Tibial nerve (tissue), 4 donors: ENCODE measurements around the gene ZNF646. TPM values are rescaled to one million over a fixed set of nuclear protein-coding genes. Genes with fewer than 3 reads are reported as not detected.

Experiments used
- DNase-seq, 2 donors: peaks; one replicate each; pipeline ENCODE4 v3.0.0-alpha.2; 2019; ENCODE audit warnings: low spot score in 2 of 2
- H3K27ac ChIP-seq, 4 donors: fragments of 200-600 bp; sonication (generic) in 3 of 4; one replicate each; pipeline ENCODE4 v1.5.1; 2017 to 2019; ENCODE audit warnings: mild to moderate bottlenecking in 1 of 4
- H3K27me3 ChIP-seq, 2 donors: fragments of 200-600 bp; sonication (generic) in 1 of 2; one replicate each; pipeline versions ENCODE4 v1.5.1 to v1.6.0; 2017 to 2019
- H3K36me3 ChIP-seq, 3 donors: fragments of 200-600 bp; sonication (generic); one replicate each; pipeline ENCODE4 v1.5.1; 2018 to 2019
- H3K4me1 ChIP-seq, 4 donors: fragments of 200-600 bp; sonication (generic) in 3 of 4; one replicate each; pipeline ENCODE4 v1.5.1; 2017 to 2019
- H3K4me3 ChIP-seq, 4 donors: fragments of 200-600 bp; sonication (generic) in 3 of 4; one replicate each; pipeline ENCODE4 v1.5.1; 2017 to 2019; ENCODE audit warnings: mild to moderate bottlenecking in 1 of 4, moderate library complexity in 1 of 4
- H3K9me3 ChIP-seq, 4 donors: fragments of 200-600 bp; sonication (generic) in 3 of 4; one replicate each; pipeline ENCODE4 v1.5.1; 2017 to 2019
- CTCF ChIP-seq, 5 experiments: fragments of 200-600 bp in 3 of 5; fragments of 450-650 bp in 2 of 5; sonication (generic) in 3 of 5; IDR thresholded peaks; one replicate each; pipeline ENCODE4 v1.5.1; 2016 to 2019; ENCODE audit warnings: antibody characterized with exemption in 5 of 5, mild to moderate bottlenecking in 3 of 5, moderate library complexity in 2 of 5
- EP300 ChIP-seq, 2 donors: sonication (generic); formaldehyde crosslinking; IDR thresholded peaks; one replicate each; pipeline ENCODE4 v1.6.1; 2017; ENCODE audit warnings: antibody characterized with exemption in 2 of 2, mild to moderate bottlenecking in 1 of 2
- POLR2A ChIP-seq, 2 donors: fragments of 450-650 bp; IDR thresholded peaks; one replicate each; pipeline ENCODE4 v1.6.1; 2017; ENCODE audit warnings: antibody characterized with exemption in 2 of 2, mild to moderate bottlenecking in 2 of 2, moderate library complexity in 2 of 2
- WGBS, 2 donors: methylation state at CpG; one replicate each; pipeline ENCODE4 v1.1.5; 2018; 5-methylcytosine and 5-hydroxymethylcytosine counted together
- total RNA-seq, 4 donors: library from RNA; depleted of rRNA; stranded (reverse); fragments of >200 nt; gene quantifications; one replicate each; pipeline ENCODE4 v1.1.0, GENCODE V29; 2016

Gene ZNF646
- total RNA-seq, 4 donors from 2014 or later, result 13.4 to 22.5 (median 20.0) TPM

GRCh38 chr16:31112711-31113110 is 38.5 kb downstream of the ZNF646 start:
- no peak for DNase-seq
- no peak overlapping the region for H3K4me3 ChIP-seq
- TF ChIP-seq CTCF (IDR thresholded peaks at IDR 0.05) (no peak), EP300 (IDR thresholded peaks at IDR 0.05) (no peak), POLR2A (IDR thresholded peaks at IDR 0.05) (no peak)
- H3K36me3 ChIP-seq, result peaks cover 0 to 41% (median 0%) of the 10 kb centered on the region in 3 donors
- H3K27ac ChIP-seq, result peak overlapping the region in 2 of 4 donors; percentile 69 to 74
- peaks cover 0 to 29% (median 14%) of the 10 kb centered on the region in 4 donors for H3K4me1 ChIP-seq
- H3K27me3 ChIP-seq, result no peaks in the 10 kb centered on the region
- 62 to 69% methylated on average over 2 of the region's 2 CpGs for WGBS, 2 donors
- no peaks in the 10 kb centered on the region for H3K9me3 ChIP-seq

GRCh38 chr16:31113121-31114120 is 39.2 kb downstream of the ZNF646 start:
- no peaks in the 10 kb centered on the region for H3K9me3 ChIP-seq
- no peak overlapping the region for H3K4me3 ChIP-seq
- DNase-seq, result no peak
- no peaks in the 10 kb centered on the region for H3K27me3 ChIP-seq
- peak overlapping the region in 3 of 4 donors; percentile 25 to 74 (median 69) for H3K27ac ChIP-seq
- peaks cover 0 to 27% (median 15%) of the 10 kb centered on the region in 4 donors for H3K4me1 ChIP-seq
- 63 to 74% methylated on average over 5 of the region's 5 CpGs for WGBS, 2 donors
- no peak for TF ChIP-seq POLR2A (IDR thresholded peaks at IDR 0.05)
- TF ChIP-seq EP300 (IDR thresholded peaks at IDR 0.05), result peak in 1 of 2 donors; percentile 10
- H3K36me3 ChIP-seq, result peaks cover 0 to 41% (median 0%) of the 10 kb centered on the region in 3 donors

GRCh38 chr16:31114468-31114867 is 40.2 kb downstream of the ZNF646 start:
- Histone ChIP-seq H3K9me3 (no peaks in the 10 kb centered on the region), H3K4me1 (peaks cover 0 to 27% (median 17%) of the 10 kb centered on the region in 4 donors), H3K4me3 (no peak overlapping the region), H3K27ac (peak overlapping the region in 1 of 4 donors; percentile 74), H3K27me3 (no peaks in the 10 kb centered on the region), H3K36me3 (peaks cover 0 to 43% (median 0%) of the 10 kb centered on the region in 3 donors)
- 86 to 87% methylated on average over 8 of the region's 8 CpGs for WGBS, 2 donors
- no peak for DNase-seq
- no peak for TF ChIP-seq CTCF (IDR thresholded peaks at IDR 0.05)
- TF ChIP-seq EP300 (IDR thresholded peaks at IDR 0.05), result no peak
- no peak for TF ChIP-seq POLR2A (IDR thresholded peaks at IDR 0.05)

- H3K4me1 ChIP-seq, result peaks cover 0 to 37% (median 18%) of the 10 kb centered on the region in 4 donors
- peak within 1 kb of the TSS; percentile 64 to 88 (median 84) for H3K4me3 ChIP-seq
- peak within 1 kb of the TSS; percentile 93 to 99 (median 98) for H3K27ac ChIP-seq
- peak; percentile 97 for DNase-seq
- 1% methylated on average over 60 of the region's 68 CpGs for WGBS, 2 donors
- peaks cover 0 to 42% (median 3%) of the 10 kb centered on the region in 3 donors for H3K36me3 ChIP-seq
- no peaks in the 10 kb centered on the region for H3K9me3 ChIP-seq
- TF ChIP-seq POLR2A (IDR thresholded peaks at IDR 0.05), result peak; percentile 86 to 89
- peak; percentile 69 to 90 for TF ChIP-seq EP300 (IDR thresholded peaks at IDR 0.05)
- no peak for TF ChIP-seq CTCF (IDR thresholded peaks at IDR 0.05)
- no peaks in the 10 kb centered on the region for H3K27me3 ChIP-seq
Measured at GRCh38 chr16:31117384-31118222, 43.4 kb downstream of the ZNF646 start, which contains the start of gene KAT8. Gene KAT8 (plus strand): TSS chr16:31117664. CDS start chr16:31117682, 18 bp downstream.
